ENCODE results near the gene PPP2R5D. TPM values are rescaled to one million over a fixed set of nuclear protein-coding genes. Genes with fewer than 3 reads are reported as not detected.

The PPP2R5D gene
- total RNA-seq, 1 donor from 2014 or later = 36.1 TPM

- no peak for DNase-seq (ENCODE audit: low read depth, low spot score)
These were observed 21.1 kb upstream of the PPP2R5D start for GRCh38 chr6:42963179-42963854.

GRCh38 chr6:42963855-42964605, 20.3 kb upstream of the PPP2R5D start:
- no peak for DNase-seq (ENCODE audit: low read depth, low spot score)

- DNase-seq (ENCODE audit: low read depth, low spot score) = no peak
These were observed 17.8 kb upstream of the PPP2R5D start for GRCh38 chr6:42966571-42966970.

- DNase-seq (ENCODE audit: low read depth, low spot score) = no peak
These were observed 17.1 kb upstream of the PPP2R5D start for GRCh38 chr6:42967228-42967627.

- DNase-seq (ENCODE audit: low read depth, low spot score) = no peak
These were observed 16.2 kb upstream of the PPP2R5D start for GRCh38 chr6:42968126-42968701.

GRCh38 chr6:42968783-42969182, 15.6 kb upstream of the PPP2R5D start:
- DNase-seq (ENCODE audit: low read depth, low spot score) = no peak

- no peak for DNase-seq (ENCODE audit: low read depth, low spot score)
These were observed 14.9 kb upstream of the PPP2R5D start for GRCh38 chr6:42969431-42969830.

GRCh38 chr6:42969934-42970333, 14.4 kb upstream of the PPP2R5D start:
- DNase-seq (ENCODE audit: low read depth, low spot score) = no peak

GRCh38 chr6:42970871-42971612, 13.3 kb upstream of the PPP2R5D start:
- DNase-seq (ENCODE audit: low read depth, low spot score) = no peak

- no peak for DNase-seq (ENCODE audit: low read depth, low spot score)
These were observed 12.5 kb upstream of the PPP2R5D start for GRCh38 chr6:42971746-42972327.

- DNase-seq (ENCODE audit: low read depth, low spot score) = no peak
These were observed 10.4 kb upstream of the PPP2R5D start for GRCh38 chr6:42973926-42974325.

GRCh38 chr6:42974919-42975505, 9.4 kb upstream of the PPP2R5D start:
- DNase-seq (ENCODE audit: low read depth, low spot score) = no peak

- no peak for DNase-seq (ENCODE audit: low read depth, low spot score)
These were observed 5.9 kb upstream of the PPP2R5D start for GRCh38 chr6:42978487-42978838.

- DNase-seq (ENCODE audit: low read depth, low spot score) = peak; percentile 52
These were observed 5.4 kb upstream of the PPP2R5D start, which contains the start of gene PEX6 for GRCh38 chr6:42978839-42979522. PEX6 (minus strand) TSS chr6:42979181; CDS start chr6:42979150, 31 bp downstream.

GRCh38 chr6:42979523-42980177, 4.7 kb upstream of the PPP2R5D start:
- no peak for DNase-seq (ENCODE audit: low read depth, low spot score)

- no peak for DNase-seq (ENCODE audit: low read depth, low spot score)
These were observed 2.5 kb upstream of the PPP2R5D start for GRCh38 chr6:42981836-42982235.

GRCh38 chr6:42984924-42985475, 630 bp downstream of the PPP2R5D start:
- no peak for DNase-seq (ENCODE audit: low read depth, low spot score)

GRCh38 chr6:42987533-42988451, 3.4 kb downstream of the PPP2R5D start:
- DNase-seq (ENCODE audit: low read depth, low spot score) = no peak

Measured in pulmonary artery endothelial cell (primary cell).